Measurements from ENCODE around the gene TNNI3.
"Not testable (repeated sequence)": the region's sequence is repeated elsewhere in the genome, so short reads cannot be mapped to it uniquely, and the experiment has no call there.

- not testable (repeated sequence) for TF ChIP-seq CTCF, EZH2phosphoT487 (IDR thresholded peaks at IDR 0.05; ENCODE audit: low read length)
These were observed 50.3 kb downstream of the TNNI3 start for GRCh38 chr19:55107252-55107651.
